HG03139 (cell line): ENCODE results near the gene RCOR1.
A peak's percentile ranks its signal among the peaks of the same experiment; 100 is the strongest.

Experiments used
- ATAC-seq: cut with Tn5 transposase; IDR thresholded peaks from one replicate; pipeline ENCODE4 v1.9.1; 2021; ENCODE audit not compliant: unreplicated experiment

The RCOR1 gene

DNA sequence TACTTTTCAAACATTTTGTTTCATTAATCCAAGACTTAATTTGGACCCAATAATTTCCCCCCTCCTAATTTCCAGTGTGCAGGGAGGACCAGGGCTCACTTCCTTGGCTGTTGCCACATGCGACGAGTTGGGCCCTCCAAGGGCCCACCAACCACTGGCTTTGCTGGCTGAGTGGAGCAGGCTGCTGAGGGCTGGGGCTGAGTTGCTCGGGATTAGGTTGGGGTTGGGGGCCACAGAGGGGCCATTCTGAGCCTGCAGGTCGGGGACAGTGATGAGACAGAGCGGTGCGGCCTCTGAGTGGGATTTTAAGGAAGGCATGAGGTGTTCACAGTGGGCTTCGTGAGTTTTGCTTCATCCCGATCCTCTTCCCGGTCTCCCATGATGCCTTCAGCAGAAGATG lies 178.7 kb downstream of the RCOR1 start:
- no peak for ATAC-seq

DNA sequence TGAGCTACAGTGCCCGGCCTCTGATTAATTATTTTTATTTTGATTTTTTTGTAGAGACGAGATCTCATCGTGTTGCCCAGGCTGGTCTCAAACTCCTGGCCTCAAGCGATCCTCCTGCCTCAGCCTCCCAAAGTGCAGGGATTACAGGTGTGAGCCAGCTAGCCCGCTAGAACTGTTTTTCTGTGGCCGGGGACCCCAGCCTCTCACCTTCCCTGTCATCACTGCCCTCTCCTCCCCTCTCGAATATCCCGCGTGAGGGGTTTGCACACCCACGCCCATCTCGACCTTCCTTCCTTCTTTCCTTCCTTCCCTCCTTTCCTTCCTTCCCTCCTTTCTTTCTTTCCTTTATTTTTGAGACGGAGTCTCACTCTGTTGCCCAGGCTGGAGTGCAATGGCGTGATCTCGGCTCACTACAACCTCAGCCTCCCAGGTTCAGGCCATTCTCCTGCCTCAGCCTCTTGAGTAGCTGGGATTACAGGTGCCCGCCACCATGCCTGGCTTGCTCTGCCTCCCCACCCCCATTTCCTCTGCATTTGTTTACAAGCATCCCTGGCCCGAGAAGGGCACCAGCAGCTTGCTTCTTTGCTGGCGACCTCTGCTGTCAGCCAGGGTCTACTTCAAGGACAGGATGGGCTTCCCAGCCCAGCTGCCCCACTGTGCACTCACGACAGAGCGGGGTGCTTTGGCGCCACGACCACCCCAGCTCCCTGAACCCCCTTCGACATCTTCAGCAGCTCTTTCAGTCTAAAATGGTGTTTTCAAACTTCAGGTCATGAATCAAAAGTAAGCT lies 180.5 kb downstream of the RCOR1 start:
- ATAC-seq, result no peak

DNA sequence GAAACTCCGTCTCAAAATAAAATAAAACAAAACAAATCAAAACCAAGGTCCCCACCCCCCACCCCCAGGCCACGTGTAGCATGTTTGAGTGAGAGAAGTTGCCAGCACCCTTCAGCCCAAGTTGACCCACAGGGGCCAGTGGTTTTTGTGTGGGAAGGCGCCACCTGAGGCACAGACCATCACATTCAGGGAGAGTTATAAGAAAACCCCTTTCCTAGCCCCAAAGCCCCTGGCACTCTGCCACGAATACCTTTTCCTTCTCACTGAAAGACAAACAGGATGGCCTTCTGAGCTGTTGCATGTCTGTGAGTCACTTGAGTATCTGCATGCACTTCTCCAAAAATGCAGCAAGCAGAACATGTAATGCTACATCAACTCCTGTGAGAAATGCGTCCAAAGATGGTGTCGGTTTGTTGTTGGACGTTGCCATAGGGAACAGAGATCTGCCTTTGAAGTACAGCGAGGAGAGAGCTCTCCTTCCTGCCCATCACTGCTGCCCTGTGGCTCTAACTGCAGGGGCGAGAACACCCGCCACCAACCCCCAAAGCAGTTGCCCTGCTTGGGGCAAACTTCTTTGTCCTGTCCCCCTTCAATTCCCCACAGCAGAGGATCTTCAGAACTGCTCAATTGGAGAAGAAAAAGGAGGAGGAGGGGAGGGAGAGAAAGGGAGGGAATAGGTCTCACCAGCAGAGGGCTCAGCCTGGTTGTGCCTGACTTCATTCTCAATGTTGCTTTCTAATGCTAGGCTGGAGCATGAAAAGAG lies 182.1 kb downstream of the RCOR1 start:
- peak; percentile 23 for ATAC-seq

DNA sequence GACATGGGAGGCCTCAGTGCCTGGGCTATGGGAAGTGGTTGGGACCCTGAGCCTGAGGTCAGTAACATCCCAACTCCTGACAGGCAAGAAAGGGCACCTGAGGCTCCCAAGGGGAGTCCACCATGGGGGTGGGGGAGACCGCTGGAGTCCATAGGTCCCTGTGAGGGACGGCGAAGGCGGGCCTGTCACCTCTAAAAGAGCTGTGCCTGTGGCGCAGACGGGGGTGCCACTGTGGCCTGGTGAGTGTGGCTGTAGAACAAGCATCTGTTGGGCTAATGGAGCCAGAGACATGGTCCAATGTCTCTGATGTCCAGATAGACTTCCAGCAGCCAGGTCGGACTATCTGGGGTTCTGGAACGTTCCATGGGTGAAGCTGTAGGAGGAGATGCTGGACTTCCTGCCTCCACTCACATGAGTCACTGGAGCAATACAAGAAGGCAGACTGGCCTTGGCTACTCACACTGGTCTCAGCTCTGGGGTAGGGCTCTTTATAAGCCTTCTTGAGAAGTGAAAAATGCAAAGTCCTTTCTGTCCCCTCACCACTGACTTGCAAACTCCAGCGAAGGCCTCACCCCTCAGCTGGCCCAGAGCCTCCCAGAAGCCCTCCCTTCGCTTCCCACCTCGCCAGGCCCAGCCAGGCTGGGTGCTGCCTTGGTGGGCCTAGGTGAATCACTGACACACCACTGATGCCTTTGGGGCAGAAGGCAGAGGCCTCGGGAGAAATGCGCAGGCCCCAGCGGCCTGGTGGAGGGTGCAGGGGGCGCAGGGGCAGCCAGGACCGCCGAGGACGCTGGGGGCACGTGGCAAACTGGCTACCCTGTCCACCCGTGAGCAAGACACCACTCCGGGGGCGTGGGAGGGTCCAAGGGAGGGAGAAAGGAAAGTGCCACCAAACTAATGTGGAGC lies 183.7 kb downstream of the RCOR1 start:
- no peak for ATAC-seq

DNA sequence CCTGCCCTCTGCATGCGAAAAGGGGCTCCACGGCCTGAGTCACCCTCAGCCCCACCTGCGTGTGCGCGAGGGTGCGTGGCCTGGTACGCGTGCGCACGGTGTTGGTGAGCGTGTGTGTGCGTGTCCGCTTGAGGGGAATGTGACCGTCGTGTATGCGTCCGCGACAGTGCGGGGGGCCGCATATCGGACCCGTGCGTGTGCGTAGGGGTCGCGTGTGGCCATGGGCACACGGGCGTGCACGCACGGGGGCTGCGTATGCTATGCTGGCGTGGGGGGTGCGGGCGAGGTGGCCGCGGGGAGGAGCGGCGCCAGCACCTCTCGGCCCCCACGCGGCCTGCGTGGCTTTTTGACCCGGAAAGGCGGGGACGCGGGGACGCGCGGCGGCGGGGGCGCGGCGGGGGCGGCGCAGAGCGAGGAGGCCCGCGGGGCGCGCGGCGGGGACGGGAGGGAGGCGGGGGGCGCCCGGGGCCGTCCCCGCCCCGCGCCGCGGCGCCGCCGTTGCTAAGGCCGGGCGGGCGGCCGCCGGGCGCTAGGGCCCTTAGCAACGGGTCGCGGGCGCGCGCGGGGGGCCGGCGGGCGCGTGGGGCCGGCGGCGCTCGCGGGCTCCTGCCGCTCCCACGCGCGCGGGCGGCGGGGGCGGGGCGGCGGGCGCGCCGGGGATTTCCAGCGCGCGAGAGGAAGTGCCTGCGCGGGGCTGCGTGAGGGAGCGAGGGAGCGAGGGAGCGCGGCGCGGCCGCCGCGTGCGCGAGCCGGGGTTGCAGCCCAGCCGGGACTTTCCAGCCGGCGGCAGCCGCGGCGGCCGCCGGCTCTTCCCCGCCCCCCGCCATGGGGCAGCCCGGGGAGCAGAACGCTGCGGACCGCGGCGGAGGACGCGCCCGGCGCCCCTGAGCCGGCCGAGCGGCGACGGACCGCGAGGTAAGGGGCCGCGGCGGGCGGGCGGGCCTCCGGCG lies 184.6 kb downstream of the RCOR1 start, which contains the start of gene TRAF3:
Gene TRAF3, plus strand, starts transcription at position 689 of the 950 bp plus-strand sequence. CDS start 92,753 bp downstream, outside the sequence.
- peak; percentile 56 for ATAC-seq

DNA sequence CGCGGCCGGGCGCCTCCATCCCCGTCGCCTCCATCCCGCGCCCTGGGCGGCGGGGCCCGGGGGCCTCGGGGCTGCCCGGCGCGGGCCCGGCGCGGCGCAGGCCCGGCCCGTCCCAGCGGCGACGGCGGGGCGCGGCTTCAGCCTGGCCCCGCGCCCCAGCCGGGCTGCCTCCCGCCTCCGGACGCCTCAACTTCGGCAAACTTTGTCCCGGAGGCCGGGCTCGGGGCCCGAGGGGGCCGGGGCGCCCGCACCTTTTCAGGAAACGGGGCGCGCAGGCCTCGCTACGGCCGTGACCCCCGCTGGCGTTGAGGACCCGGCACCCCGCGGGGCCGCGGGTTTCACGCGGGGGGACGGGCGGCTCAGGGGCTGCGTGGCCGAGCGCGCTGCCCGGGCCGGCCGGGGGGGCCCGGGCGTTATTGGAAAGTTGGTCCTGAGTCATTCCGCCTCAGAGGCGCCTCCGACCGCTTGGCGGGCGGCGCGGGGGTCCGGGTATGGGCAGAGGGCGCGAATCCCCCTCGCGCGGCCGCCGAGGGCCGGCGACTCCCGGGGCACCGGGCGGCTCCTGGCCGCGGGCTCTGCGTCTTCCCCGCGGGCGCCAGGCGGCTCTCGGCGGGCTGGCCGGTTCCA lies 185.4 kb downstream of the RCOR1 start:
- ATAC-seq, result peak; percentile 8

DNA sequence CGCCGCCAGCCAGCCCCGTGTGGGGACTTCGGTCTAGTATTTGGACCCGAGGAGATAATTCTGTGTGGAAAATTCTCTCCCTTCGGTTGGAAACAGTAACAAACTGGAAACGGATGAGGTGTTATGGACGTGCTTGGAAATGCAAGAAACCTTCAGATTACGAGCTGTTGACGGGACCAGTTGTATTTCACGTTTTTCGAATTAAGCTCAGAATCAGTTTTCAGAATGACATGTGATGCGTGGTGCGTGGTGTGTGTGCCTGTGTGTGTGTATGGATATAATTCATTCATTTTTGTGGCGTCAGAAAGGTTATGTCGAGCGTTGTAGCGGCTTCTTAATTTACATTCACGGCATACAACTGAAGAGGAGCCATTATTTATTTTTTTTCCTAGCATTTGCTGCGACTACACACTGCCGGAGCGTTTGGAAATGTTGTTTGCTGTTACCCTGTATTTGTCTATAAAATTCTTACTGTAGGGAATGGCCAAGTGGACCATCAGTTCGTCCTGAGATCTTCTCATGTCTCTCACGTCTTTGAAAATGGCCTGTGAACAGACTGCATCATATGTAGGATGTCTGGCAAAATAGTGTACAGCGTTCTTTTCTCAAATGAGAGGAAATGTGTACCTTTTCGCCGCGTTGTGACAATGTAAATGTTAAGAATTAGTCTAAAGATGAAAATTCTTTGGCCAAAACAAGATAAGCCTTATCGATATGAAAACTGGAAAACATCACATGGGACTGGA lies 186.1 kb downstream of the RCOR1 start:
- no peak for ATAC-seq

DNA sequence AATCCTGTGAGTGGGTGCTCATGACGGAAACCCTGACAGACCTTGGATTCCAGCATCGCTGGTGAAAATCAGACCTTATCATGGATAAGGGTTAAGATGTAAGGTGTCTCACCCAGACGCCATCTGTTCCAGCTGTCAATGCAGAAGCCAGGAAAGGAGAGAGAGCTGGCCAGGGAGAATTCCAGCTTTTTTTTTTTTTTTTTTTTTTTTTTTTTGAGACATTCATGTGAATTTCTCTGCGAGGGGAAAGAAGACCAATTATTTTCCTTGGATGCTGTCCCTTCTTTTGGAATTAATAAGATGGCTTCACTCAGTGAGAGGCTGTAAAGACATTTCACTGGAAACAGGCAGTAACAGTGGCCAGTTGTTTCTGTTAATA lies 186.6 kb downstream of the RCOR1 start:
- ATAC-seq, result no peak

DNA sequence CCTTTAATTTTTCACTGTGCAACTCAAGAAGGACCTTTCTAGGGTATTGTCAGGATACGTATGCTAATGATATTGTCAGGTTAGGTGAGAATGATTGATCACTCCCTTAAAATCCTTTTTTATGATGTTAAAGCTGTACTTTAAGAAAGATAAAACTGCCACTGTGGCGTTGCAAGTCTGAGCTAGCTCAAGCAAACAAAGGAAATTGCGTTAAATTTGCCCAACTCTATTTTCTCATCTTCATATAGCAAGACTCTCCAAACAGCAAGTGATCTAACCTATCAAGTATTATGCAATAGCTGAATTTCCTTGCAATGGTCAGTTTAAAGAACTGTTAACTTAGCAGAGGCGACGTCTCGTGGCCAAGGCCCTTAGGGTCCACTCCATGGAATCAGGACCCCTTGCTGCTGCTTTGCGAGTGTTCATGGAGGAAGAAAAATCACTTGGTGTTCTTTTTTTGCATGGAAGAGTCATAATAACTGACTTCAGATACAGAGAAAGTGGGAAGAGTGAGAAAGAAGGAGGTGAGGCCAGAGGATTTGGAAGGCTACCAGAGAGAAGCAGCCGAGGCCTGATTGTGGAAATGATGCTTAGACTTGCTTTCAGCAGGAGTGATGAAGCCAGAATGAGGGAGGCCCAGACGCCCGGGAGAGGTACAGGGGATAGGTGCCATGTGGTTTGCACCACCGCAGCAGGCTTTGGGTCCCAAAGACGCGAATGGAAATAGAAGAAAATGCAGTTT lies 187.3 kb downstream of the RCOR1 start:
- ATAC-seq, result no peak
